HCT116 (cell line): ENCODE measurements around the gene CX3CR1. TPM values are rescaled to one million over a fixed set of nuclear protein-coding genes. Genes with fewer than 3 reads are reported as not detected.

ENCODE experiments used
- ATAC-seq: fragments of 200-7000 bp; cut with Tn5 transposase; 2 replicates; pipeline ENCODE4 v1.9.1; 2020; ENCODE audit warnings: mild to moderate bottlenecking, moderate library complexity
- BruUV-seq: library from RNA; stranded (reverse); fragments of 400-500 nt; replicated peaks from 2 replicates; lab custom pipeline; 2021; lab: Mats Ljungman, UMichigan
- CTCF ChIA-PET: fragments of 300-600 bp; sonication (Branson Sonifier 250); formaldehyde crosslinking; loops from one replicate; lab custom pipeline; 2021; ENCODE audit warnings: antibody characterized with exemption; lab: Charles Lee
- POLR2A ChIA-PET: fragments of 300-600, 350-600 bp; sonication (Branson Sonifier 250); formaldehyde crosslinking; loops from one replicate; lab custom pipeline; 2021; ENCODE audit warnings: antibody characterized with exemption; lab: Charles Lee
- RAD21 ChIA-PET, 2 experiments: fragments of 300-600 bp; sonication (Branson Sonifier 250); formaldehyde crosslinking; loops; one replicate each; lab custom pipeline; 2023; ENCODE audit warnings: low total read pairs in 2 of 2; ENCODE audit not compliant: uncharacterized antibody in 2 of 2, unreplicated experiment in 2 of 2, low non-redundant PET in 1 of 2; lab: Charles Lee
- DNase-seq: peaks from one replicate; pipeline ENCODE4 v3.0.0-alpha.2; 2010; ENCODE audit warnings: low read depth, low spot score
- H2AFZ ChIP-seq: fragments of 200-600 bp; shearing (Covaris generic), sonication (generic); 2 replicates; pipeline ENCODE4 v1.6.1; 2017; ENCODE audit warnings: low read depth, mixed run types, mixed read lengths, antibody characterized with exemption, low read length; ENCODE audit not compliant: poor library complexity, severe bottlenecking
- H3K27ac ChIP-seq: 2 replicates; pipeline ENCODE4 v1.5.1; 2012; ENCODE audit warnings: low read depth, low read length
- H3K27me3 ChIP-seq: fragments of 200-600 bp; sonication (generic); 2 replicates; pipeline ENCODE4 v1.6.1; 2016; ENCODE audit warnings: mixed run types, low read length, mixed read lengths; ENCODE audit not compliant: insufficient read depth
- H3K36me3 ChIP-seq, 2 experiments: fragments of 200-500 bp in 1 of 2; fragments of 200-600 bp in 1 of 2; sonication (Bioruptor generic) in 1 of 2; sonication (generic) in 1 of 2; 2 replicates each; pipeline versions ENCODE4 v1.5.1 to v1.6.1; 2014 to 2016; ENCODE audit warnings: low read length in 2 of 2, inconsistent platforms in 1 of 2, mixed read lengths in 1 of 2, mixed run types in 1 of 2; ENCODE audit not compliant: insufficient read depth in 2 of 2, control insufficient read depth in 1 of 2
- H3K4me1 ChIP-seq, 2 experiments: fragments of 200-600 bp in 1 of 2; sonication (generic) in 1 of 2; 2 replicates each; pipeline versions ENCODE4 v1.5.1 to v1.6.1; 2012 to 2017; ENCODE audit warnings: low read length in 2 of 2, inconsistent platforms in 1 of 2, mild to moderate bottlenecking in 1 of 2, mixed read lengths in 1 of 2, mixed run types in 1 of 2, moderate library complexity in 1 of 2; ENCODE audit not compliant: insufficient read depth in 2 of 2, control insufficient read depth in 1 of 2
- H3K4me2 ChIP-seq: fragments of 200-600 bp; sonication (generic); 2 replicates; pipeline ENCODE4 v1.6.1; 2017; ENCODE audit warnings: mixed run types, low read length, mixed read lengths
- H3K4me3 ChIP-seq, 2 experiments: fragments of 200-600 bp in 1 of 2; sonication (generic) in 1 of 2; replicated peaks in 1 of 2; 2 replicates each; pipeline ENCODE4 v1.5.1; 2011 to 2016; ENCODE audit warnings: low read length in 2 of 2, control low read depth in 1 of 2, low read depth in 1 of 2, mild to moderate bottlenecking in 1 of 2, mixed read lengths in 1 of 2, mixed run types in 1 of 2
- H3K79me2 ChIP-seq: fragments of 200-600 bp; sonication (generic); 2 replicates; pipeline ENCODE4 v1.6.1; 2017; ENCODE audit warnings: mild to moderate bottlenecking, mixed run types, low read length, moderate library complexity, mixed read lengths; ENCODE audit not compliant: insufficient read depth
- H3K9ac ChIP-seq: fragments of 200-600 bp; sonication (generic); 2 replicates; pipeline ENCODE4 v1.6.1; 2016; ENCODE audit warnings: low read length, mixed read lengths
- H3K9me2 ChIP-seq: fragments of 200-600 bp; sonication (generic), shearing (Covaris generic); 2 replicates; pipeline ENCODE4 v1.6.1; 2017; ENCODE audit warnings: mixed run types, mild to moderate bottlenecking, moderate library complexity; ENCODE audit not compliant: insufficient read depth
- H3K9me3 ChIP-seq, 2 experiments: fragments of 200-500 bp in 1 of 2; fragments of 200-600 bp in 1 of 2; sonication (Bioruptor generic) in 1 of 2; sonication (generic) in 1 of 2; 2 replicates each; pipeline ENCODE4 v1.6.1; 2014 to 2017; ENCODE audit warnings: low read length in 2 of 2, mixed read lengths in 2 of 2, inconsistent platforms in 1 of 2, low read depth in 1 of 2, mild to moderate bottlenecking in 1 of 2, mixed run types in 1 of 2, moderate library complexity in 1 of 2; ENCODE audit not compliant: control insufficient read depth in 1 of 2, insufficient read depth in 1 of 2
- H4K20me1 ChIP-seq: fragments of 200-600 bp; sonication (generic), shearing (Covaris generic); 2 replicates; pipeline ENCODE4 v1.6.1; 2017; ENCODE audit warnings: mixed run types, mild to moderate bottlenecking, moderate library complexity; ENCODE audit not compliant: insufficient read depth
- CBX3 ChIP-seq: IDR thresholded peaks from 2 replicates; pipeline ENCODE4 v1.6.1; 2012; ENCODE audit warnings: low read depth
- CEBPB ChIP-seq: IDR thresholded peaks from 2 replicates; pipeline ENCODE4 v1.6.1; 2012; ENCODE audit warnings: low read depth
- ELF1 ChIP-seq: IDR thresholded peaks from 2 replicates; pipeline ENCODE4 v1.6.1; 2012; ENCODE audit warnings: low read depth, borderline replicate concordance
- EZH2phosphoT487 ChIP-seq: fragments of 200-600 bp; IDR thresholded peaks from 2 replicates; pipeline ENCODE4 v1.6.1; 2018; ENCODE audit warnings: antibody characterized with exemption, borderline replicate concordance
- FOSL1 ChIP-seq: IDR thresholded peaks from 2 replicates; pipeline ENCODE4 v1.6.1; 2012; ENCODE audit warnings: low read depth
- POLR2AphosphoS5 ChIP-seq: IDR thresholded peaks from 2 replicates; pipeline ENCODE4 v1.6.1; 2011; ENCODE audit warnings: mild to moderate bottlenecking, low read depth, low read length, moderate library complexity
- RAD21 ChIP-seq: IDR thresholded peaks from 2 replicates; pipeline ENCODE4 v1.6.1; 2012; ENCODE audit warnings: low read depth, mild to moderate bottlenecking
- SP1 ChIP-seq: IDR thresholded peaks from 2 replicates; pipeline ENCODE4 v1.6.1; 2012; ENCODE audit warnings: low read depth
- SRF ChIP-seq: IDR thresholded peaks from 2 replicates; pipeline ENCODE4 v1.6.1; 2012; ENCODE audit warnings: low read depth
- ZNF274 ChIP-seq: fragments of 200-500 bp; sonication (Bioruptor generic); IDR thresholded peaks from 2 replicates; pipeline ENCODE4 v1.6.1; 2014; ENCODE audit warnings: mild to moderate bottlenecking, low read depth, low read length, inconsistent platforms
- intact Hi-C: fragments of 100-400 bp; cut with micrococcal nuclease; formaldehyde crosslinking; loops from 2 replicates; pipeline ENCODE4 v1.10.0; 2022
- total RNA-seq: library from RNA; stranded (reverse); gene quantifications from one replicate; pipeline ENCODE4 v1.2.1, GENCODE V29; 2021; ENCODE audit not compliant: unreplicated experiment
- TF ChIP-seq, protein P1 (sequence below): IDR thresholded peaks from 2 replicates; pipeline ENCODE4 v1.6.1; 2012
- TF ChIP-seq, protein P2 (sequence below), 3 experiments: fragments of 200-600 bp in 1 of 3; sonication (generic) in 1 of 3; IDR thresholded peaks in 2 of 3; conservative IDR thresholded peaks in 1 of 3; 2 replicates each; pipeline ENCODE4 v1.5.1; 2012 to 2017; ENCODE audit warnings: low read depth in 2 of 3, low read length in 2 of 3, antibody characterized with exemption in 1 of 3, borderline replicate concordance in 1 of 3, control low read depth in 1 of 3, mild to moderate bottlenecking in 1 of 3, mixed read lengths in 1 of 3, mixed run types in 1 of 3, moderate library complexity in 1 of 3; ENCODE audit not compliant: insufficient read depth in 1 of 3
- TF ChIP-seq, protein P3 (sequence below): IDR thresholded peaks from 2 replicates; pipeline ENCODE4 v1.6.1; 2011; ENCODE audit warnings: mild to moderate bottlenecking, low read length, moderate library complexity; ENCODE audit not compliant: insufficient replicate concordance; ENCODE audit errors: extremely low read depth

CX3CR1 gene
- total RNA-seq, 1 experiment from 2014 or later, result 0.10 TPM

DNA sequence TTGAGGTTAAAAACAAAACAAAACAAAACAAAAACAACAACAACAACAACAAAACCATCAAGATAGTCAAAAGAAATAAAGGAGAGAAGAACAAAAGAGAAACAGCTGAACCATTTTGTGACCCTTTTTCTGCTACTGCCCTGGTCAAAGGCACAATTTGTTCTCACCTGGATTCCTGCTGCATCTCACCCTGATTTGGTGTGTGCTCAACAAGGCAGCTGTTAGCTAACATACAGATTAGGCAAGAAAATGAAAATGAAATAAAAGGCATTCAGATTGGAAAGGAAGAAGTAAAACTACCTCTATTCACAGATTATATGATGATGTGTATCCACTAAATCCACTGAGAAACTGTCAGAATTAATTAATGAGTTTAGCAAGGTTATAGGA, 58.7 kb downstream of the CX3CR1 start:
- RAD21 ChIA-PET, result no interaction called here
- peaks cover 44% of the 10 kb centered on the region for H3K27me3 ChIP-seq
- DNase-seq, result no peak
- no peak overlapping the region for H3K27ac ChIP-seq
- H2AFZ ChIP-seq, result no peak overlapping the region
- no peaks in the 10 kb centered on the region for H3K9me2 ChIP-seq
- no peaks in the 10 kb centered on the region for H3K4me1 ChIP-seq
- no peaks in the 10 kb centered on the region for H3K79me2 ChIP-seq
- TF ChIP-seq SRF, result no peak
- TF ChIP-seq, protein P1, sequence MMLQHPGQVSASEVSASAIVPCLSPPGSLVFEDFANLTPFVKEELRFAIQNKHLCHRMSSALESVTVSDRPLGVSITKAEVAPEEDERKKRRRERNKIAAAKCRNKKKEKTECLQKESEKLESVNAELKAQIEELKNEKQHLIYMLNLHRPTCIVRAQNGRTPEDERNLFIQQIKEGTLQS, result no peak
- TF ChIP-seq SP1, result no peak
- TF ChIP-seq, protein P2, sequence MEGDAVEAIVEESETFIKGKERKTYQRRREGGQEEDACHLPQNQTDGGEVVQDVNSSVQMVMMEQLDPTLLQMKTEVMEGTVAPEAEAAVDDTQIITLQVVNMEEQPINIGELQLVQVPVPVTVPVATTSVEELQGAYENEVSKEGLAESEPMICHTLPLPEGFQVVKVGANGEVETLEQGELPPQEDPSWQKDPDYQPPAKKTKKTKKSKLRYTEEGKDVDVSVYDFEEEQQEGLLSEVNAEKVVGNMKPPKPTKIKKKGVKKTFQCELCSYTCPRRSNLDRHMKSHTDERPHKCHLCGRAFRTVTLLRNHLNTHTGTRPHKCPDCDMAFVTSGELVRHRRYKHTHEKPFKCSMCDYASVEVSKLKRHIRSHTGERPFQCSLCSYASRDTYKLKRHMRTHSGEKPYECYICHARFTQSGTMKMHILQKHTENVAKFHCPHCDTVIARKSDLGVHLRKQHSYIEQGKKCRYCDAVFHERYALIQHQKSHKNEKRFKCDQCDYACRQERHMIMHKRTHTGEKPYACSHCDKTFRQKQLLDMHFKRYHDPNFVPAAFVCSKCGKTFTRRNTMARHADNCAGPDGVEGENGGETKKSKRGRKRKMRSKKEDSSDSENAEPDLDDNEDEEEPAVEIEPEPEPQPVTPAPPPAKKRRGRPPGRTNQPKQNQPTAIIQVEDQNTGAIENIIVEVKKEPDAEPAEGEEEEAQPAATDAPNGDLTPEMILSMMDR (IDR thresholded peaks at IDR 0.05 in 2 of 3, conservative IDR thresholded peaks at IDR 0.05 in 1 of 3; ENCODE audit: borderline replicate concordance in 1 of 3, insufficient read depth in 1 of 3, low read depth in 2 of 3, low read length in 2 of 3), result no peak
- no peak for TF ChIP-seq FOSL1
- H3K9ac ChIP-seq, result no peak overlapping the region
- H3K4me2 ChIP-seq, result no peak overlapping the region
- H4K20me1 ChIP-seq, result no peaks in the 10 kb centered on the region
- no peaks in the 10 kb centered on the region for H3K36me3 ChIP-seq
- H3K4me3 ChIP-seq, result no peak overlapping the region
- CTCF ChIA-PET, result no interaction called here
- intact Hi-C loops, result no loop called here
- no TSS peak for BruUV-seq
- no peaks in the 10 kb centered on the region for H3K9me3 ChIP-seq
- no peak for ATAC-seq
- POLR2A ChIA-PET, result no interaction called here

DNA sequence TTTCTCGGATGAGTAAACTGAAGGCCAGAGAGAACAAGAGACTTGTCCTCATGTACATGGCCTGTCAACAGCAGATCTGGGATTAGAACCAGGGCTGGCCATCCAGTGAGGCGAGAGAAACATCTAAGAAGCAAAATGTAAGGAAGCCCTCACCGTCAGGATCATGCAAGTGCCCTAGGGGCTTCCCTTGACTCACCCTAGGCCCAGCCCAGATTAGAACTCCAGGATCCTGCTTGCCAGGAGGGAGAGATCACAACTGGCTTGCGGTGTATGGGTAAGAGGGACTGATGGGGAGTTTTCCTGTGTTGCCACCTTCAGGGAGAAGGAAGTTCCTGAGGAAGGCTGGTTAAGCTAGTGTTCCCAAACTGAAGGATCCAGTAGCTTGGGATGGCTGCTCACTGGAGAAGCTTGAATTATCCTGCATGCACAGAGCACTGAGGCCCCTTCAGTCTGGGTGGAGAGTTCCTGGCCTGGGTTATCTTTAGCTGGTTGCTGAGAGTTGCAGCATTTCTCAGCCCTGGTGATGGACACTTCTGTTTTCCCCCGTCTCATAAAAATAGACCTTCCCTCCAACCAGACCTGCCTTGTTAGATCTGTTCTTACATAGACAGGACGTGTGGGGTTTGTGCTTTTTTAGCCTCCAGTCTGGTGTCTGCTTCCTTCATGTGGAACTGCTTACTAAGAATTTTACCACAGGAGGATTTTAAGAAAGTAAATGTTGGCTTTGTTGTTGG, 59.3 kb downstream of the CX3CR1 start:
- CTCF ChIA-PET, result no interaction called here
- no peaks in the 10 kb centered on the region for H3K4me1 ChIP-seq
- no peak for DNase-seq
- BruUV-seq, result no TSS peak
- no peaks in the 10 kb centered on the region for H3K36me3 ChIP-seq
- RAD21 ChIA-PET, result no interaction called here
- no peak overlapping the region for H3K9ac ChIP-seq
- H3K27ac ChIP-seq, result no peak overlapping the region
- no peaks in the 10 kb centered on the region for H3K9me2 ChIP-seq
- peaks cover 47% of the 10 kb centered on the region for H3K27me3 ChIP-seq
- no peak for ATAC-seq
- H3K4me2 ChIP-seq, result no peak overlapping the region
- intact Hi-C loops, result no loop called here
- no peaks in the 10 kb centered on the region for H4K20me1 ChIP-seq
- H3K79me2 ChIP-seq, result no peaks in the 10 kb centered on the region
- no peak overlapping the region for H3K4me3 ChIP-seq
- POLR2A ChIA-PET, result no interaction called here
- no peaks in the 10 kb centered on the region for H3K9me3 ChIP-seq
- no peak overlapping the region for H2AFZ ChIP-seq
- no peak for TF ChIP-seq CEBPB
- no peak for TF ChIP-seq EZH2phosphoT487
- no peak for TF ChIP-seq CBX3
- TF ChIP-seq RAD21, result no peak
- TF ChIP-seq, protein P2 (IDR thresholded peaks at IDR 0.05 in 2 of 3, conservative IDR thresholded peaks at IDR 0.05 in 1 of 3; ENCODE audit: borderline replicate concordance in 1 of 3, insufficient read depth in 1 of 3, low read depth in 2 of 3, low read length in 2 of 3), result no peak
- no peak for TF ChIP-seq ELF1
- TF ChIP-seq POLR2AphosphoS5, result no peak
- TF ChIP-seq ZNF274, result no peak
- TF ChIP-seq, protein P3, sequence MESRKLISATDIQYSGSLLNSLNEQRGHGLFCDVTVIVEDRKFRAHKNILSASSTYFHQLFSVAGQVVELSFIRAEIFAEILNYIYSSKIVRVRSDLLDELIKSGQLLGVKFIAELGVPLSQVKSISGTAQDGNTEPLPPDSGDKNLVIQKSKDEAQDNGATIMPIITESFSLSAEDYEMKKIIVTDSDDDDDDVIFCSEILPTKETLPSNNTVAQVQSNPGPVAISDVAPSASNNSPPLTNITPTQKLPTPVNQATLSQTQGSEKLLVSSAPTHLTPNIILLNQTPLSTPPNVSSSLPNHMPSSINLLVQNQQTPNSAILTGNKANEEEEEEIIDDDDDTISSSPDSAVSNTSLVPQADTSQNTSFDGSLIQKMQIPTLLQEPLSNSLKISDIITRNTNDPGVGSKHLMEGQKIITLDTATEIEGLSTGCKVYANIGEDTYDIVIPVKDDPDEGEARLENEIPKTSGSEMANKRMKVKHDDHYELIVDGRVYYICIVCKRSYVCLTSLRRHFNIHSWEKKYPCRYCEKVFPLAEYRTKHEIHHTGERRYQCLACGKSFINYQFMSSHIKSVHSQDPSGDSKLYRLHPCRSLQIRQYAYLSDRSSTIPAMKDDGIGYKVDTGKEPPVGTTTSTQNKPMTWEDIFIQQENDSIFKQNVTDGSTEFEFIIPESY, result no peak
